ENCODE data around the gene ANP32E.

ANP32E gene

GRCh38 chr1:150179867-150180266 lies 56.0 kb downstream of the ANP32E start:
- TF ChIP-seq FOXM1 (IDR thresholded peaks at IDR 0.05; ENCODE audit: borderline replicate concordance, low read depth) (no peak), NFIC (IDR thresholded peaks at IDR 0.05) (no peak), MAX (IDR thresholded peaks at IDR 0.05) (no peak), ZBTB7A (IDR thresholded peaks at IDR 0.05; ENCODE audit: low read depth) (no peak), CREB1 (IDR thresholded peaks at IDR 0.05; ENCODE audit: low read depth) (no peak), TEAD4 (IDR thresholded peaks at IDR 0.05) (no peak), EGR1 (IDR thresholded peaks at IDR 0.05) (no peak), TCF12 (IDR thresholded peaks at IDR 0.05; ENCODE audit: low read depth) (no peak), REST (IDR thresholded peaks at IDR 0.05; ENCODE audit: low read depth) (no peak), TAF1 (IDR thresholded peaks at IDR 0.05; ENCODE audit: low read depth) (no peak), EP300 (IDR thresholded peaks at IDR 0.05; ENCODE audit: borderline replicate concordance) (no peak), CEBPB (IDR thresholded peaks at IDR 0.05) (no peak), RAD21 (IDR thresholded peaks at IDR 0.05; ENCODE audit: low read depth) (no peak), YY1 (IDR thresholded peaks at IDR 0.05; ENCODE audit: low read depth) (no peak)
- TF ChIP-seq, protein P1, sequence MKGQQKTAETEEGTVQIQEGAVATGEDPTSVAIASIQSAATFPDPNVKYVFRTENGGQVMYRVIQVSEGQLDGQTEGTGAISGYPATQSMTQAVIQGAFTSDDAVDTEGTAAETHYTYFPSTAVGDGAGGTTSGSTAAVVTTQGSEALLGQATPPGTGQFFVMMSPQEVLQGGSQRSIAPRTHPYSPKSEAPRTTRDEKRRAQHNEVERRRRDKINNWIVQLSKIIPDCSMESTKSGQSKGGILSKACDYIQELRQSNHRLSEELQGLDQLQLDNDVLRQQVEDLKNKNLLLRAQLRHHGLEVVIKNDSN (IDR thresholded peaks at IDR 0.05) = no peak

- no peak for TF ChIP-seq YY1 (IDR thresholded peaks at IDR 0.05; ENCODE audit: low read depth)
- TF ChIP-seq FOXM1 (IDR thresholded peaks at IDR 0.05; ENCODE audit: borderline replicate concordance, low read depth) = no peak
- no peak for TF ChIP-seq EGR1 (IDR thresholded peaks at IDR 0.05)
Observed at GRCh38 chr1:150178548-150178947, 57.4 kb downstream of the ANP32E start.

DNA sequence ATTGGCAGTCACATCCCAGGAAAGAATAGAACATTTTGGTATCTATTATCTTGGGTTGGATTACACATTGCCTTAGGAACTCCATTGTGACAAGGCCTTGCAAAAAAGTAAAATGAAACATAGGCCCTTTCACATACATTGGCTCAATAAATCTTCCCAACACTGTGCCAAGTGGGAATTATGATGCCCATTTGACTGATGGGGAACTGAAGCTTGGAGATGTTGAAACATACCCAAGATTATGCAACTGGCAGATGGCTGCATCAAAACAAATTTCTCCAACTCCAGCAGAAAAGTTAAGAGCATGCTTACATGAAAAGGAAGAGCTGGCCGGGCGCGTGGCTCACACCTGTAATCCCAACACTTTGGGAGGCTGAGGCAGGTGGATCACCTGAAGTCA lies 59.3 kb downstream of the ANP32E start:
- TF ChIP-seq REST (IDR thresholded peaks at IDR 0.05; ENCODE audit: low read depth) (no peak), EGR1 (IDR thresholded peaks at IDR 0.05) (no peak), TCF12 (IDR thresholded peaks at IDR 0.05; ENCODE audit: low read depth) (no peak), RAD21 (IDR thresholded peaks at IDR 0.05; ENCODE audit: low read depth) (no peak), EP300 (IDR thresholded peaks at IDR 0.05; ENCODE audit: borderline replicate concordance) (no peak), ZBTB7A (IDR thresholded peaks at IDR 0.05; ENCODE audit: low read depth) (no peak), TAF1 (IDR thresholded peaks at IDR 0.05; ENCODE audit: low read depth) (no peak)

DNA sequence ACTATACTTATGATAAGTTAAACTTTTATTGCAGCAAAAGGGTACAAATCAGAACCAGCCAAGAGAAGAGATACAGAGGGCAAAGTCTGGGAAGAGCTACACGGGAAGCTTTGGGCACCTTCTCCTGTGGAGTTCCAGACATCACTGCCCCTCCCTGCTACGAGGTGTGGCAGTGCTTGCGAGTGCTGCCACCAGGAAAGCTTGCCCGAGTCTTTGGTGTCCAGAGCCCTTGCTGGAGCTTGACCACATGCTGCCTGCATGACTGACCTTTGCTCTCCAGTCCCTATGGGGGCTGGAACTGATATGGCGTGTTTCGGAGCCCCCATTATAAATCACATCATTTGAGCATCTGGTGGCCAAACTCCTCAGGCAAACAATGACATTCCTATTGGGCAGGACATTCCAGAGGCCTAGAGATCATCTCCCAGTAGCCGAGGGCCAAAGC lies 62.7 kb downstream of the ANP32E start:
- TF ChIP-seq REST (IDR thresholded peaks at IDR 0.05; ENCODE audit: low read depth) = no peak
- peak; percentile 63 for TF ChIP-seq TEAD4 (IDR thresholded peaks at IDR 0.05)
- TF ChIP-seq MAX (IDR thresholded peaks at IDR 0.05) = peak; percentile 64; the same call in 1 of the 2 replicates

GRCh38 chr1:150171801-150172200 lies 64.1 kb downstream of the ANP32E start:
- TF ChIP-seq TCF12 (IDR thresholded peaks at IDR 0.05; ENCODE audit: low read depth) (no peak), TEAD4 (IDR thresholded peaks at IDR 0.05) (no peak), CEBPB (IDR thresholded peaks at IDR 0.05) (no peak), EP300 (IDR thresholded peaks at IDR 0.05; ENCODE audit: borderline replicate concordance) (no peak), MAX (IDR thresholded peaks at IDR 0.05) (no peak), TAF1 (IDR thresholded peaks at IDR 0.05; ENCODE audit: low read depth) (no peak), NFIC (IDR thresholded peaks at IDR 0.05) (no peak), REST (IDR thresholded peaks at IDR 0.05; ENCODE audit: low read depth) (no peak), EGR1 (IDR thresholded peaks at IDR 0.05) (no peak), YY1 (IDR thresholded peaks at IDR 0.05; ENCODE audit: low read depth) (no peak), ZBTB7A (IDR thresholded peaks at IDR 0.05; ENCODE audit: low read depth) (no peak), CREB1 (IDR thresholded peaks at IDR 0.05; ENCODE audit: low read depth) (no peak), FOXM1 (IDR thresholded peaks at IDR 0.05; ENCODE audit: borderline replicate concordance, low read depth) (no peak)
- TF ChIP-seq, protein P1 (IDR thresholded peaks at IDR 0.05) = no peak
